Spleen (tissue), 7 donors: Measurements from ENCODE around the gene CBX1.

ENCODE experiments used
- POLR2A ChIP-seq, 3 donors: fragments of 450-650 bp; IDR thresholded peaks; one replicate each; pipeline ENCODE4 v1.5.1; 2017; ENCODE audit warnings: antibody characterized with exemption in 3 of 3, mild to moderate bottlenecking in 1 of 3
- POLR2AphosphoS5 ChIP-seq, 3 donors: sonication (generic); formaldehyde crosslinking; IDR thresholded peaks; one replicate each; pipeline ENCODE4 v1.5.1; 2017; ENCODE audit warnings: antibody characterized with exemption in 3 of 3
- TF ChIP-seq, protein P1 (sequence below), 11 experiments: fragments of 200-600 bp in 7 of 11; fragments of 450-650 bp in 4 of 11; sonication (generic) in 4 of 11; IDR thresholded peaks in 8 of 11; conservative IDR thresholded peaks in 3 of 11; 1 replicate in 7 of 11; 2 replicates in 4 of 11; pipeline versions ENCODE4 v1.4.0 to v1.8.0; 2016 to 2021; ENCODE audit warnings: antibody characterized with exemption in 11 of 11, inconsistent platforms in 4 of 11, mild to moderate bottlenecking in 1 of 11
- donor health status: DM: no; HTN: no; CAD: no; lungs with moderate emphysema.
- donor health status: DM: no; HTN: no; CAD: no.
- donor health status: DM: no; HTN: no; CAD: no.

DNA sequence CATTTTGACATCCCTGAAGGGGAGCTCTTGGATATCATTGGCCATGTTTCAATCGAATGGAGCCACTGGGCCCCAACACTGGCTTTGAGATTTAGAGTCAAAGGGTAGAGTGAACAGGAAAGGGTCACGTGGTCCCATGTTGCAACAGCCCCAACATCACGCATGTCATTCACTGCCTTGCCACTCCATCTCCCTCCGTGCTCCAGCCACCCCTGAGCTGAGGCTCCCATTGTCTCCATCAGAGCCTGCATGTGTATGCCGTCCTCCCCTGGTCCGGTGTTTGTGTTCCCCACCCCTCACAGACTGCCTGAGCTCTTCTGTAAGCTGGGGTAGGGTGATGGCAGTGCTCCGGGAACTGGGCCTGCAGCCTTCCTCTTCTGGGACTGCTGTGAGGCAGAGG lies 41.0 kb downstream of the CBX1 start:
- TF ChIP-seq, protein P1, sequence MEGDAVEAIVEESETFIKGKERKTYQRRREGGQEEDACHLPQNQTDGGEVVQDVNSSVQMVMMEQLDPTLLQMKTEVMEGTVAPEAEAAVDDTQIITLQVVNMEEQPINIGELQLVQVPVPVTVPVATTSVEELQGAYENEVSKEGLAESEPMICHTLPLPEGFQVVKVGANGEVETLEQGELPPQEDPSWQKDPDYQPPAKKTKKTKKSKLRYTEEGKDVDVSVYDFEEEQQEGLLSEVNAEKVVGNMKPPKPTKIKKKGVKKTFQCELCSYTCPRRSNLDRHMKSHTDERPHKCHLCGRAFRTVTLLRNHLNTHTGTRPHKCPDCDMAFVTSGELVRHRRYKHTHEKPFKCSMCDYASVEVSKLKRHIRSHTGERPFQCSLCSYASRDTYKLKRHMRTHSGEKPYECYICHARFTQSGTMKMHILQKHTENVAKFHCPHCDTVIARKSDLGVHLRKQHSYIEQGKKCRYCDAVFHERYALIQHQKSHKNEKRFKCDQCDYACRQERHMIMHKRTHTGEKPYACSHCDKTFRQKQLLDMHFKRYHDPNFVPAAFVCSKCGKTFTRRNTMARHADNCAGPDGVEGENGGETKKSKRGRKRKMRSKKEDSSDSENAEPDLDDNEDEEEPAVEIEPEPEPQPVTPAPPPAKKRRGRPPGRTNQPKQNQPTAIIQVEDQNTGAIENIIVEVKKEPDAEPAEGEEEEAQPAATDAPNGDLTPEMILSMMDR (IDR thresholded peaks at IDR 0.05 in 8 of 11, conservative IDR thresholded peaks at IDR 0.05 in 3 of 11): no peak
- no peak for TF ChIP-seq POLR2A (IDR thresholded peaks at IDR 0.05)
- TF ChIP-seq POLR2AphosphoS5 (IDR thresholded peaks at IDR 0.05): peak in 2 of 3 donors; percentile 30 to 58
